GM18951 (cell line): ENCODE results near the gene HYCC1.

Experiments used
- POLR2A ChIP-seq: IDR thresholded peaks from 4 replicates; pipeline ENCODE4 v1.6.1; 2011; ENCODE audit warnings: mild to moderate bottlenecking; ENCODE audit not compliant: insufficient read length, insufficient read depth; ENCODE audit errors: extremely low read depth
- in situ Hi-C: fragments of 300-500 bp; cut with MboI; formaldehyde crosslinking; loops from one replicate; pipeline ENCODE4 v1.12.0; 2022; ENCODE audit warnings: low sequenced_read_pairs, mixed read lengths, inconsistent platforms; ENCODE audit not compliant: unreplicated experiment

Gene HYCC1

DNA sequence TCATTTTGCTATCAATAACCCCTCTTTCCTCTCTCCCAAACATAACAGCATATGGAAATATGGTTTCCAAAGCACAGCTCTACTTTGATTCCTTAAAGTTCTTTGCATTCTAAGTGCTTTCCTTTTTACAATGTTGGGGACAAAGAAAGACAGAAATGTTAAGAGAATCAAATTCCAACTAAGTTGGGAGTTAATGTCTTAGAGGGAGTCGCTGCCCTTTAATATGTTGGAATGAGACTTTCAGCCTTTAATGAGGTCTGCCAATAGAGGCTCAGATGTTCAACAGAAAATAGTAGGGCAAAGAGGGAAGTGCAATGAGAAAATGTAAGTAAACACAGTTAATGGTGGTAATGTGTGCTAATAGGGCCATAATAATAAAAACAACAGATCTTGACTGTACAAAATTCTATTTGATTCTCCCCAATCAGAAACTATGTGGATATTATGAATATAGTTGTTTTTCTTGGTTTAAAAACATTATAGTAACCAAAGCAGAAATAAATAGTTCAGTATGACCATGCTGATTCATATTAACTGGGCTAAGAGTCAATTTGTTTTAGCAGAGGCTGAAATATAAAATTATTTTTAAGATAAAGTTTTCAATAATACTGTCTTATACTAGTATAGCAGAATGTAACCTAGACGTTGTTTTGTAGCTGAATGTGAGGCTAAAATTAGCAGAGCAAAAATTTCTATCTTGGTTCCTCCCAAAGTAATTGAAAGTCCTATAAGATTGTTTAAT, 10.3 kb downstream of the HYCC1 start:
- TF ChIP-seq POLR2A: no peak
- in situ Hi-C loops: no loop called here

DNA sequence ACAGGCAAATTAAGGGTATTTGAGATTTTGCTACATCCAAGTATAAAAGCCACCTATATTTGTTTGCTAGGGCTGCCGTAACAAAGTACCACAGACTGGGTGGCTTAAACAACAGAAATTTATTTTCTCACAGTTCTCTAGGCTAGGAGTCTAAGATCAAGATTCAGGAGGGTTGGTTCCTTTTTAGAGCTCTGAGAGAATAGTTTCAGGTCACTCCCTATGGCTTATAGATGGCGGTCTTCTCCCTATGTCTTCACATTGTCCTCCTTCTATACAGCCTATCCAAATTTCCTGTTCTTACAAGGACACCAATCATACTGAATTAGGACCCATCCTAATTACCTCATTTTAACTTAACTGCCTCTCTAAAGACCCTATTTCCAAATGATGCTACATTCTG, 11.2 kb downstream of the HYCC1 start:
- in situ Hi-C loops: no loop called here
- TF ChIP-seq POLR2A: no peak

DNA sequence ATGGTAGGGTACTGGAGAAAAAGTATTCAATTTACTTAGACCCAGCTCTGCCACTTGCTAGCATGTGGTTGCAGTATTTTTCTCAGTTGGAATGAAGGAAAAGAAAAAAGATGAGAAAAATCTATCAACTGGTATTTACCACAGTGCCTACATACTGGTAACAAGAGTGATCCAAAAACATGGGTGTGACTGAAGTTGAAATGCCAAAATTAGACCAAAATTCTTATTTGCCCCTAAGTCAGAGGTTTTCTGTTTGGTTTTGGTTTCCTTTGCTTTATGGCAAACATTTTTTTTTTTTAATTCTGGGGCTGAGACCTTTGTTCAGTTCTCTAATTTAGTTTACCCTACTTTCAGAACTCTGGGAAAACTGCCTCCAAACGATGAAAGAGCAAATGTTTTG, 12.3 kb downstream of the HYCC1 start:
- TF ChIP-seq POLR2A: no peak
- in situ Hi-C loops: no loop called here

DNA sequence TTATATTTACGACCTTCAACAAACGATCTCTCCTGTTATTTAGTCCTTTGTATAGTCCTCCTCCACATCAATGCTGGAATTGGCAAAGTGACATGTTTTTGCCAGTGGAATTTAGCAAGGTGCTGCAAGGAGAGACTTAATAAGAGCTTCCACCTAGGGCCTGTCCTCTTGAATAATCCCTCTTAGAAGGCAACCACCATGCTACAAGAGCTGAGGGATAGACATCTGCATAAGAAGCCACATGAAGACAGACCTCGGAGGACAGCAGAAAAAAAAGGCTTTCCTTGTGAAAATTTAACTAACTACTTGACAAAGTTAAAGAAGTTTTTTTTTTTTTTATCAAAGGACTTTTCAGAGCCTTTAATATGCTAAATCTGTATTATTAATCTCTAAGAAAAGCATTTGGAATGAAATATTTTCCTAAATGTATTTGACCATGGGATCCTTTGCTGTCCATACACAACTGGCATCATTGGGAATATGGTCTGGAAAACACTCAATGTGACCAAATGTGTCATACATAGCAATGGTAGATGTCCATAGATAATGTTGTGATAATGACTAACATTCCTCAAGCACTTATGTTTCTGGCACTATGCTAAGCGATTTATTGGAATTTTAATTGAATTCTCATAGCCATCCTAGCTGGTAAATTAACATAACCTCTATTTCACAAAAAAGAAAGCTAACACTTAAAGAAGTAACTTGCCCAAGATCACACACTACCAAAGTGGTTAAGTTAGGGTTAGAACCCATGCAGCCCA, 13.2 kb downstream of the HYCC1 start:
- no peak for TF ChIP-seq POLR2A
- in situ Hi-C loops: no loop called here

DNA sequence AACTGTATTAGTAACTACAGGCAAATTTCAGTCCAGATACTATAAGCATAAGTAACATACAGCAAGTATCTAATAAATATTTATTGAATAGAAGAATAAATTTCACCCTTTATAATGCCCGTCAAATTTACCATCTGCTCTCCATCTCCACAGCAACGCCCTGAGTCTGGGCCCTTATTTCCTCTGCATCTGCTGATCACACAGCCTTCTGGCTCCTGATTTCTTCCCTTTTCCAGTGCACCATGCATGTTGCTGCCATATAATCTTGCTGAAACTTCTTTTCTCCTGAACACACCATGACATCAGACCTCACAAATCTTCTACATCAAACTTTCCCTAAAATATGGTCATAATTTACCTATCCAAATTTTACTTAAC, 15.4 kb downstream of the HYCC1 start:
- no peak for TF ChIP-seq POLR2A
- in situ Hi-C loops: no loop called here

GRCh38 chr7:22997871-22998518, 15.9 kb downstream of the HYCC1 start:
- TF ChIP-seq POLR2A: no peak
- in situ Hi-C loops: no loop called here

DNA sequence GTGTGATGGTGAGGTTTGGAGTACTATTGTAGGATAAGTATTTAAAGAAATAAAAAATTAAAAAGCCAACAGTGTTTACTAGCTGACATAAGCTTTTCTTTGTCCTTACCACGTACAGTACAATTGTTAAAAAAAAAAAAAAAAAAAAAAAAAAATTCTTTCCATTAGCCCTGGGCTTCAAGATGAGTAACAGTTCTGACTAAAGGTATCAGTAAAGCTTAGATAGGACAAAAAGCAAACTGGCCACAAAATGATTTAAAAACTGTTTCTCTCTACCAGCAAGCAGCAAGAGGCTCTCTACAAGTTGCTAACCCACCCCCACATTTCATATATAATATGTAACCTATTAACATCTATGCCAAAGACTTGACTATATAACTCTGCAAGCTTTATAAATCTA, 17.5 kb downstream of the HYCC1 start:
- in situ Hi-C loops: no loop called here
- TF ChIP-seq POLR2A: no peak

DNA sequence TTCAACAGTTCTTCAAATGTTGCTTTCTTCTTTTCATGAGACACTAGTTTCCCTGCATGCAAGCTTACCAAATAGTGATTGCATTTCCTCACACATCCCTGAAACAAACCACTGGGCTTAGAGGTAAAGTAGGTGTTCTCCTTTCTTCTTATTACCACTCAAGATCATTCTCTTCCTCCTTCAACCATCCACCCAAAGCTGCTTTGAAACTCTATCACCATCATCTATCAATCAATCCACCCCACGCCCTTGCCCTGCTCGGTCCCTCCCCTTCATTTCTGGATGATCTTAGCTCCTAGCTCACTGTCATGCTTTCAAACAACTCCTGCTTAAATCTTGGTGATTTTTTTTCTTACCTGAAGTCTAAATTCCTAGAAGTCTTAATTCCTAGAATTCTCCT, 18.9 kb downstream of the HYCC1 start:
- in situ Hi-C loops: no loop called here
- TF ChIP-seq POLR2A: no peak

DNA sequence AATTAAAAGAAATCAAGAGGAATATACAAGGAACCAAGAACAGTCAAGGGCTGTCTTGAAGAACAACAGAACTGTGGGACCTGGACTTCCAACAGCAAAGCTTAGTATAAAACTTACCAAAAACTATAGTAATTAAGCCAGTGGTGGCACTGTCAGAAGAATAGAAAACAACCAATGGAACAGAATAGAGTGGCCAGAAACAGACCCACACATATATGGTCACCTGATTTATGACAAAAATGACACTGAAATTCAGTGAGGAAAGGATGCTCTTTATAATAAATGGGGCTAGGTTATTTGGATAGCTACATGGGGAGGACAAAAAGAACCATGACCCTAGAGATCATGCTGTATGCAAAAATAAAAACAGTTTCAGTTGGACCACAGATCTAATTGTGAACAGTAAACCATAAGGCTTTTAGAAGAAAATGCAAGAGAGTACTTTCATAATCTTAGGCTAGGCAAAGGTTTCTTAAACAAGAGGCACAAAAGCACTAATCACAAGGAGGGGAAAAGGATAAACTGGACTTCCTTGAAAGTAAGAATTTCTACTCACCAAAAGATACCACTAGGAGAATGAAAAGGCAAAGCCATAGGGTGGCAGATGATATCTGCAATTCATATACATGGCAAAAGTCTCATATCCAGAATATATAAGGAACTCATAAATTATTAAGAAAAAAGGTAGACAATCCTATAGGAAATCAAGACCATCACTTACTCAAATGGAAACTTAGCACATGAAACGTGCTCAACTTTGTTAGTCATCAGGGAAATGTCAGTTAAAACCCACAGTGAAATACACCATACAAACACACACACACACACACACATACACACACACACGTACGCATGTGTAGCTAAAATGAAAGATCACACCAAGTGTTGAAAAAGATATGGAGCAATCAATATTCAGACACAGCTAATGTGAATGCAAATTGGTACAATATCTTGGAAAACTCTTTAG, 20.8 kb downstream of the HYCC1 start:
- no peak for TF ChIP-seq POLR2A
- in situ Hi-C loops: no loop called here

- no peak for TF ChIP-seq POLR2A
- in situ Hi-C loops: no loop called here
Observed at GRCh38 chr7:22990588-22990949, 23.4 kb downstream of the HYCC1 start.

GRCh38 chr7:22989643-22990587, 24.0 kb downstream of the HYCC1 start:
- in situ Hi-C loops: no loop called here
- no peak for TF ChIP-seq POLR2A

- in situ Hi-C loops: no loop called here
- TF ChIP-seq POLR2A: no peak
Observed at GRCh38 chr7:22985436-22985835, 28.5 kb downstream of the HYCC1 start.
